Measurements from ENCODE around the gene PPFIA3. TPM values are rescaled to one million over a fixed set of nuclear protein-coding genes. Genes with fewer than 3 reads are reported as not detected.
A peak's percentile ranks its signal among the peaks of the same experiment; 100 is the strongest.
"Not testable (repeated sequence)": the region's sequence is repeated elsewhere in the genome, so short reads cannot be mapped to it uniquely, and the experiment has no call there.

PPFIA3 gene
- total RNA-seq, 1 experiment from 2014 or later, result 7.9 TPM

- not testable (repeated sequence) for DNase-seq (ENCODE audit: low read depth)
Observed at GRCh38 chr19:49123285-49123684, 3.9 kb downstream of the PPFIA3 start.

GRCh38 chr19:49125025-49125731 is 5.8 kb downstream of the PPFIA3 start:
- no peak for DNase-seq (ENCODE audit: low read depth)

GRCh38 chr19:49126575-49126974 is 7.2 kb downstream of the PPFIA3 start:
- DNase-seq (ENCODE audit: low read depth), result no peak

- not testable (repeated sequence) for DNase-seq (ENCODE audit: low read depth)
Observed at GRCh38 chr19:49127225-49127624, 7.9 kb downstream of the PPFIA3 start.

GRCh38 chr19:49127674-49128544 is 8.6 kb downstream of the PPFIA3 start:
- peak; percentile 95 for DNase-seq (ENCODE audit: low read depth)

GRCh38 chr19:49128545-49129237 is 9.3 kb downstream of the PPFIA3 start:
- DNase-seq (ENCODE audit: low read depth), result no peak

GRCh38 chr19:49129238-49129583 is 9.9 kb downstream of the PPFIA3 start:
- no peak for DNase-seq (ENCODE audit: low read depth)

- DNase-seq (ENCODE audit: low read depth), result no peak
Observed at GRCh38 chr19:49130325-49130724, 11.0 kb downstream of the PPFIA3 start.

- no peak for DNase-seq (ENCODE audit: low read depth)
Observed at GRCh38 chr19:49132974-49133609, 13.7 kb downstream of the PPFIA3 start.

GRCh38 chr19:49133621-49134454 is 14.5 kb downstream of the PPFIA3 start:
- no peak for DNase-seq (ENCODE audit: low read depth)

- no peak for DNase-seq (ENCODE audit: low read depth)
Observed at GRCh38 chr19:49135686-49136085, 16.3 kb downstream of the PPFIA3 start.

GRCh38 chr19:49136771-49137171 is 17.4 kb downstream of the PPFIA3 start:
- no peak for DNase-seq (ENCODE audit: low read depth)

- DNase-seq (ENCODE audit: low read depth), result no peak
Observed at GRCh38 chr19:49140951-49141350, 21.6 kb downstream of the PPFIA3 start.

- no peak for DNase-seq (ENCODE audit: low read depth)
Observed at GRCh38 chr19:49141352-49141751, 22.0 kb downstream of the PPFIA3 start.

GRCh38 chr19:49142866-49143335 is 23.6 kb downstream of the PPFIA3 start:
- peak; percentile 84 for DNase-seq (ENCODE audit: low read depth)

- peak; percentile 78 for DNase-seq (ENCODE audit: low read depth)
Observed at GRCh38 chr19:49145573-49146407, 26.4 kb downstream of the PPFIA3 start.

- DNase-seq (ENCODE audit: low read depth), result not testable (repeated sequence)
Observed at GRCh38 chr19:49146408-49146770, 27.0 kb downstream of the PPFIA3 start.

- DNase-seq (ENCODE audit: low read depth), result no peak
Observed at GRCh38 chr19:49148044-49148682, 28.8 kb downstream of the PPFIA3 start.
